Fibroblast of lung (primary cell): ENCODE results near the gene CRACR2A. TPM values are rescaled to one million over a fixed set of nuclear protein-coding genes. Genes with fewer than 3 reads are reported as not detected.

ENCODE experiments used
- DNase-seq, 2 donors: peaks; one replicate each; pipeline versions ENCODE4 v3.0.0 to v3.0.0-alpha.2; 2010; ENCODE audit warnings: low read depth in 2 of 2
- H2AFZ ChIP-seq: 2 replicates; pipeline ENCODE4 v1.5.1; 2012; ENCODE audit warnings: low read length, control low read depth, inconsistent platforms
- H3K27ac ChIP-seq: 2 replicates; pipeline ENCODE4 v1.5.1; 2011; ENCODE audit warnings: low read length, control low read depth; ENCODE audit not compliant: insufficient read depth
- H3K27me3 ChIP-seq: 2 replicates; pipeline ENCODE4 v1.5.1; 2011; ENCODE audit warnings: mild to moderate bottlenecking, low read length; ENCODE audit not compliant: control insufficient read depth, insufficient read depth
- H3K36me3 ChIP-seq: 2 replicates; pipeline ENCODE4 v1.5.1; 2011; ENCODE audit warnings: low read length; ENCODE audit not compliant: control insufficient read depth, insufficient read depth
- H3K4me1 ChIP-seq: 2 replicates; pipeline ENCODE4 v1.5.1; 2011; ENCODE audit warnings: low read length; ENCODE audit not compliant: control insufficient read depth, insufficient read depth; ENCODE audit errors: extremely low read depth
- H3K4me2 ChIP-seq: 2 replicates; pipeline ENCODE4 v1.5.1; 2011; ENCODE audit warnings: low read length, control low read depth; ENCODE audit not compliant: insufficient read depth; ENCODE audit errors: extremely low read depth
- H3K4me3 ChIP-seq, 4 experiments: fragments of 200-600 bp in 1 of 4; sonication (generic) in 1 of 4; replicated peaks in 1 of 4; 2 replicates each; pipeline ENCODE4 v1.5.1; 2011 to 2016; ENCODE audit warnings: low read length in 4 of 4, low read depth in 3 of 4, mild to moderate bottlenecking in 3 of 4, control low read depth in 2 of 4, inconsistent platforms in 1 of 4, mixed read lengths in 1 of 4; ENCODE audit not compliant: insufficient read depth in 1 of 4; ENCODE audit errors: control extremely low read depth in 1 of 4
- H3K79me2 ChIP-seq: 2 replicates; pipeline ENCODE4 v1.5.1; 2012; ENCODE audit warnings: mild to moderate bottlenecking, low read length, inconsistent platforms; ENCODE audit not compliant: control insufficient read depth, insufficient read depth
- H3K9ac ChIP-seq: 2 replicates; pipeline ENCODE4 v1.5.1; 2011; ENCODE audit warnings: mild to moderate bottlenecking, low read length, control low read depth; ENCODE audit not compliant: insufficient read depth
- H3K9me3 ChIP-seq: 2 replicates; pipeline ENCODE4 v1.5.1; 2012; ENCODE audit warnings: low read depth, low read length; ENCODE audit not compliant: control insufficient read depth, insufficient read depth
- H4K20me1 ChIP-seq: 2 replicates; pipeline ENCODE4 v1.5.1; 2011; ENCODE audit warnings: low read length; ENCODE audit not compliant: control insufficient read depth, insufficient read depth; ENCODE audit errors: extremely low read depth
- EZH2 ChIP-seq: IDR thresholded peaks from 2 replicates; pipeline ENCODE4 v1.5.1; 2012; ENCODE audit warnings: low read length, control low read depth, mild to moderate bottlenecking; ENCODE audit errors: missing control alignments
- polyA plus RNA-seq, 2 donors: library from polyadenylated mRNA; depleted of rRNA in 1 of 2; stranded (reverse) in 1 of 2; unstranded in 1 of 2; fragments of >200 nt; gene quantifications; 2 replicates each; pipeline ENCODE4 v1.2.1, GENCODE V29; 2011 to 2012; ENCODE audit warnings: missing spikeins in 1 of 2
- total RNA-seq: library from RNA; depleted of rRNA; stranded (reverse); fragments of >200 nt; gene quantifications from 2 replicates; pipeline ENCODE4 v1.2.1, GENCODE V29; 2014
- TF ChIP-seq, protein P1 (sequence below), 2 donors: IDR thresholded peaks in 1 of 2; conservative IDR thresholded peaks in 1 of 2; 1 replicate in 1 of 2; 2 replicates in 1 of 2; pipeline ENCODE4 v1.5.1; 2011 to 2012; ENCODE audit warnings: low read length in 2 of 2, control low read depth in 1 of 2, inconsistent platforms in 1 of 2, low read depth in 1 of 2, mild to moderate bottlenecking in 1 of 2

CRACR2A gene
- total and polyA plus RNA-seq, 2 donors (not counting 1 experiment from before 2014, with no cell fraction given): 5.8 to 5.9 TPM

DNA sequence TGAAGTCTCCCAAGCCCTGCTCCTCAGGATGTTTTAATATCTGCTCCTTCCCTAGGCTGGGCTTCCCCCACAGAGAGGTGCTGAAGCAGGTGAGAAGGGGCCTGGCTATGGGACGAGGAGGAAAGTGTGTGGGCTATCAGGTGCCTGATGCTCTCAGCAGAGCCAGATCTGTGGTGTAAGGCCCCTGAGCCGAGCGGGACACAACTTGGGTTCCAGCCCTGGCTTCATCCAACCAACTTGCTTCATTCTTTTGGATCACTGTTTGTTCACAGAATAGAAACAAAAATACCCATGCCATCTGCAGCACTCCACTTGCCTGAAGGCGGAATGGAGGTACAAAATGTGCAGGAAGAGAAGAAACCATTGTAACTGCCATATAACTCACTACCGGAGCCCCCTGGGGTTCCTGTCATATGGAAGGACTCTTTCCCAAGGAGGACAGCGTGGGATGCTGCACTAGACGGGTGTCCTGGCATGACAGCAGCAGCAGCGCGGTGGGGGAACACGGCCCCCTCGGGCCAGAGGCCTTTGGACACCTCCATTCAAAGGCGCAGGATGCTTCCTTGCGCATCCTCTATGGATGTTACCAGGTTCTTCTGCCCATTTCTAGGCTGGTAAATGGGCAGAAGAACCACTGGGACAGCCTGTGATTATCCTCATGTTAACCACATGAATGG, 95.8 kb downstream of the CRACR2A start:
- DNase-seq: no peak
- TF ChIP-seq, protein P1, sequence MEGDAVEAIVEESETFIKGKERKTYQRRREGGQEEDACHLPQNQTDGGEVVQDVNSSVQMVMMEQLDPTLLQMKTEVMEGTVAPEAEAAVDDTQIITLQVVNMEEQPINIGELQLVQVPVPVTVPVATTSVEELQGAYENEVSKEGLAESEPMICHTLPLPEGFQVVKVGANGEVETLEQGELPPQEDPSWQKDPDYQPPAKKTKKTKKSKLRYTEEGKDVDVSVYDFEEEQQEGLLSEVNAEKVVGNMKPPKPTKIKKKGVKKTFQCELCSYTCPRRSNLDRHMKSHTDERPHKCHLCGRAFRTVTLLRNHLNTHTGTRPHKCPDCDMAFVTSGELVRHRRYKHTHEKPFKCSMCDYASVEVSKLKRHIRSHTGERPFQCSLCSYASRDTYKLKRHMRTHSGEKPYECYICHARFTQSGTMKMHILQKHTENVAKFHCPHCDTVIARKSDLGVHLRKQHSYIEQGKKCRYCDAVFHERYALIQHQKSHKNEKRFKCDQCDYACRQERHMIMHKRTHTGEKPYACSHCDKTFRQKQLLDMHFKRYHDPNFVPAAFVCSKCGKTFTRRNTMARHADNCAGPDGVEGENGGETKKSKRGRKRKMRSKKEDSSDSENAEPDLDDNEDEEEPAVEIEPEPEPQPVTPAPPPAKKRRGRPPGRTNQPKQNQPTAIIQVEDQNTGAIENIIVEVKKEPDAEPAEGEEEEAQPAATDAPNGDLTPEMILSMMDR (conservative IDR thresholded peaks at IDR 0.05 in 1 of 2, IDR thresholded peaks at IDR 0.05 in 1 of 2; ENCODE audit: low read depth in 1 of 2, low read length in 2 of 2): no peak
- TF ChIP-seq EZH2: no peak
- no peaks in the 10 kb centered on the region for H4K20me1 ChIP-seq

DNA sequence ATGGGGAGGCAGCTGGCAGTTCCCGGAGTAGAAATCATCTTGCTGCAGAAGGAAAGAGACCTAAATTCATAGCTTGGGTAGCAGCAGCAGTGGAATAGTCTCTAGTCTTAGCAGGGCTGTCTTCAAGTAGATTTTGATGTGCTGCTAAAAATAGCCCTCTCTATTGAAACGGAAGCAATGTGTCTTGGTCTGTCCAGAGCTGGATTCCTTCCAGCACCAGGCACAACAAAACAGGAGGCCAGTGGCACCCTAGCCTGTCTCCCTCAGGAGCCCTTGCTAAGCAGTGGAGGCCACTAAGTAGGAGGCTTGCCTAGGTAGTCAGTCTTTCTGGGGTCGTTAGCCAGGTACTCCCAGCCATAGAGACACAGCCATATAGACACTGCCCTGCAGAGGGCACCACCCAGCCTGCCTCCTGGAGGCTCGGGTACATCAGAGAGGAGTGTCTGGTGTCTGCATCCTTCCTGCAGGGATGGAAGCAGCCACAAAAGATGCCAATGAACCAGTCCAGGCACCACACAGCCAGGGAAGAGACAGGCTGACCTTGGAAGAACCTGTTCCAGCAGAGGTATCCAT, 97.5 kb downstream of the CRACR2A start:
- Histone ChIP-seq H3K4me3 (no peak overlapping the region), H3K27me3 (no peaks in the 10 kb centered on the region), H3K4me1 (no peaks in the 10 kb centered on the region), H3K9me3 (no peaks in the 10 kb centered on the region), H3K79me2 (no peaks in the 10 kb centered on the region), H2AFZ (no peak overlapping the region), H4K20me1 (no peaks in the 10 kb centered on the region), H3K27ac (no peak overlapping the region), H3K36me3 (no peaks in the 10 kb centered on the region), H3K9ac (no peak overlapping the region), H3K4me2 (no peak overlapping the region)
- TF ChIP-seq, protein P1 (conservative IDR thresholded peaks at IDR 0.05 in 1 of 2, IDR thresholded peaks at IDR 0.05 in 1 of 2; ENCODE audit: low read depth in 1 of 2, low read length in 2 of 2): peak; percentile 17 to 41
- TF ChIP-seq EZH2: no peak
- peak in 1 of 2 donors; percentile 3 for DNase-seq

More for the DNA sequence above, 95.8 kb downstream of the CRACR2A start:
- no peak overlapping the region for H3K4me2 ChIP-seq
- H3K79me2 ChIP-seq: no peaks in the 10 kb centered on the region
- no peak overlapping the region for H3K27ac ChIP-seq
- H3K36me3 ChIP-seq: no peaks in the 10 kb centered on the region
- H3K4me3 ChIP-seq: no peak overlapping the region
- H3K9ac ChIP-seq: no peak overlapping the region
- no peaks in the 10 kb centered on the region for H3K9me3 ChIP-seq
- no peak overlapping the region for H2AFZ ChIP-seq
- H3K4me1 ChIP-seq: no peaks in the 10 kb centered on the region
- no peaks in the 10 kb centered on the region for H3K27me3 ChIP-seq

DNA sequence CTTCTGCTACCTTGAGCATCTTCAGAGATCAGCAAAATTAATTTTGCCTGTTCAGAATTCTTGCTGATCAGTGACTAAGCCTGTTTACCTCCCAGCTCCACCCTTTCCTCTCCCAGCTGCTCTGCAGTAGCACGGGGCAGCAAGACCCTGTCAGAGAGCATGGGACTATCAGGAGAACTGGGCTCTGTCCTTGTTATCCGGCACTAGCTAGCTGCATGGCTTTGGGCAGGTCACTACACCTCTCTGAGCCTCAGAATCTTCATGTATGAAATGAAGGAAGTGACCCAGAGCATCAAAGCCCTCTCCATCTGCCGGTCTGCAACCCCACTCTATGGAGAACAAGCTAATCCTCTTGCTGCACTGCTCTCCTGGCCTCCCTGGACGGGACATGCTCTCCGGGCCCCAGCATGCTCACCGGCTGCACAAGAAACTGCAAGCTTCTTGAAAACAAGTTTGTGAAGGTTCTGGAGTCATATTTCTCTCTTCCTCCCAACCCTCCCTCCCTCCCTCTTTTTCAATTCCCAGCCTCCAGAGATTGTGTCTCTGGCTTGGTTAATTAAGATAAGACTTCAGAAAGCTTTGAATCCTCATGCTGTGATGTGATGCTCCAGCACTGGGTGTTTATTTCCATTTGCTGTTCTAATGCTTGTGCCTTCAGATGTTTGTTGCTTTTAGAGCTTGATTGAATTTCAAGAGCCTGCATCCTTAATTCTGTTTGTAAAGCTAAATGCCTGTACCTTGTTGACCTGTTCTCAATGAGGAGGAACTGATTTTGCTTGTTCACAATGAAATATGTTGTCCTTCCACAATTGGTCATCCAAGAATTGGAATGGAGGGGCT, 101.1 kb downstream of the CRACR2A start:
- Histone ChIP-seq H3K9me3 (no peaks in the 10 kb centered on the region), H3K4me3 (no peak overlapping the region), H3K36me3 (no peaks in the 10 kb centered on the region), H3K4me1 (no peaks in the 10 kb centered on the region), H3K9ac (no peak overlapping the region), H3K79me2 (no peaks in the 10 kb centered on the region), H3K27me3 (no peaks in the 10 kb centered on the region), H2AFZ (no peak overlapping the region), H3K4me2 (no peak overlapping the region), H4K20me1 (no peaks in the 10 kb centered on the region), H3K27ac (no peak overlapping the region)
- TF ChIP-seq EZH2: no peak
- TF ChIP-seq, protein P1 (conservative IDR thresholded peaks at IDR 0.05 in 1 of 2, IDR thresholded peaks at IDR 0.05 in 1 of 2; ENCODE audit: low read depth in 1 of 2, low read length in 2 of 2): no peak
- peak in 1 of 2 donors; percentile 6 for DNase-seq
